K562 (cell line): ENCODE measurements around the gene GIGYF2. TPM values are rescaled to one million over a fixed set of nuclear protein-coding genes. Genes with fewer than 3 reads are reported as not detected.

Experiments used
- CBFB ChIP-seq: sonication (generic); formaldehyde crosslinking; IDR thresholded peaks from 2 replicates; pipeline ENCODE4 v1.4.0; 2020; ENCODE audit warnings: mild to moderate bottlenecking, missing genetic modification reagents
- CBX2 ChIP-seq: fragments of 200-600 bp; sonication (generic); IDR thresholded peaks from one replicate; pipeline ENCODE4 v1.6.1; 2012; ENCODE audit warnings: mild to moderate bottlenecking, low read length, inconsistent platforms; ENCODE audit not compliant: insufficient read depth, poor library complexity, severe bottlenecking
- ELF4 ChIP-seq: fragments of 450-650 bp; formaldehyde crosslinking; IDR thresholded peaks from 2 replicates; pipeline ENCODE4 v1.4.0; 2022; ENCODE audit warnings: missing genetic modification characterization
- EP400 ChIP-seq: fragments of 450-650 bp; IDR thresholded peaks from 2 replicates; pipeline ENCODE4 v1.6.1; 2017; ENCODE audit warnings: antibody characterized with exemption, mild to moderate bottlenecking, moderate library complexity
- HMGN3 ChIP-seq: IDR thresholded peaks from 2 replicates; pipeline ENCODE4 v1.6.1; 2011; ENCODE audit warnings: borderline replicate concordance, low read depth, mild to moderate bottlenecking, mixed read lengths, low read length; ENCODE audit not compliant: insufficient read length; ENCODE audit errors: extremely low read depth
- KHSRP ChIP-seq: fragments of 450-650 bp; IDR thresholded peaks from 2 replicates; pipeline ENCODE4 v1.6.1; 2017
- SREBF1 ChIP-seq: fragments of 150-350 bp; IDR thresholded peaks from 2 replicates; pipeline ENCODE4 v1.6.1; 2014; ENCODE audit warnings: antibody characterized with exemption, low read depth, low read length, borderline replicate concordance
- ZNF408 ChIP-seq: fragments of 250-450 bp; sonication (Bioruptor Pico); IDR thresholded peaks from 2 replicates; pipeline ENCODE4 v1.4.0; 2020; ENCODE audit warnings: low read depth, mild to moderate bottlenecking, moderate library complexity
- polyA plus RNA-seq, 8 experiments: library from polyadenylated mRNA; depleted of rRNA in 4 of 8; stranded (reverse) in 5 of 8; unstranded in 3 of 8; fragments of >200 nt; fragmentation: Nextera tagmentation in 2 of 8; fragmentation: Illumina TruSeq in 1 of 8; extraction: Ambion mirVana in 2 of 8; extraction: Trizol in 1 of 8; gene quantifications; 2 replicates each; pipeline versions ENCODE4 v1.2.1 to v1.2.3, GENCODE V29; 2011 to 2014; ENCODE audit warnings: inconsistent platforms in 1 of 8, missing spikeins in 1 of 8
- total RNA-seq, 7 experiments: library from RNA; depleted of rRNA in 6 of 7; stranded (reverse); fragments of >200 nt in 6 of 7; fragmentation: Illumina TruSeq in 2 of 7; extraction: Trizol in 2 of 7; gene quantifications; 2 replicates each; pipeline versions ENCODE4 v1.2.1 to v1.2.3, GENCODE V29; 2011 to 2021; ENCODE audit warnings: low replicate concordance in 1 of 7
- TF ChIP-seq, protein P1 (sequence below): fragments of 450-650 bp; IDR thresholded peaks from 2 replicates; pipeline ENCODE4 v1.6.1; 2016; ENCODE audit warnings: missing biosample characterization, missing genetic modification characterization
- TF ChIP-seq, protein P2 (sequence below): sonication (generic); formaldehyde crosslinking; IDR thresholded peaks from 2 replicates; pipeline ENCODE4 v1.8.0; 2022; ENCODE audit warnings: mild to moderate bottlenecking, missing genetic modification reagents
- TF ChIP-seq, protein P3 (sequence below): fragments of 150-350 bp; IDR thresholded peaks from 2 replicates; pipeline ENCODE4 v1.6.1; 2014; ENCODE audit warnings: low read depth, mild to moderate bottlenecking, low read length, borderline replicate concordance

GIGYF2 gene
- total and polyA plus RNA-seq, 9 of the 15 experiments (the other 6 are each of a cell fraction or from before 2014, with no cell fraction given): 12.7 to 52.7 (median 34.9) TPM

DNA sequence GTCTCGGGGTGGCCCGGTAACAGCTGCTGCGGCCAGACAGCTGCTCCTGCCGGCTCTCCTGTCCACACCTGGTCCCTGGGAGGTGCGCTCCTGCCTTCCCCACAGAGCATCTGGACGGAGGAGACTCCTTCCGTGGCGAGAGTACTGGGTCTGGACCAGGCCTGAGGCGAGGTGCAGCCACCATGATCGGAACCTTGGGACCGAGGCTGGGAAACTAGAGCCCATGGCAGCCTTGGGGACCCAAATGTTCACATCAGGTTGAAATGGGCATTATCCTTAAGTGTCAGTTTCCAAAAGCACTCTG lies 628 bp downstream of the GIGYF2 start (continued):
- TF ChIP-seq CBX2 (no peak), KHSRP (no peak), SREBF1 (no peak), EP400 (no peak), ZNF408 (CRISPR knock-in tag) (no peak), CBFB (0 out of 2 replicates have a peak, but pooled peaks have one; percentile 56), ELF4 (no peak), HMGN3 (no peak)
- TF ChIP-seq, protein P1, sequence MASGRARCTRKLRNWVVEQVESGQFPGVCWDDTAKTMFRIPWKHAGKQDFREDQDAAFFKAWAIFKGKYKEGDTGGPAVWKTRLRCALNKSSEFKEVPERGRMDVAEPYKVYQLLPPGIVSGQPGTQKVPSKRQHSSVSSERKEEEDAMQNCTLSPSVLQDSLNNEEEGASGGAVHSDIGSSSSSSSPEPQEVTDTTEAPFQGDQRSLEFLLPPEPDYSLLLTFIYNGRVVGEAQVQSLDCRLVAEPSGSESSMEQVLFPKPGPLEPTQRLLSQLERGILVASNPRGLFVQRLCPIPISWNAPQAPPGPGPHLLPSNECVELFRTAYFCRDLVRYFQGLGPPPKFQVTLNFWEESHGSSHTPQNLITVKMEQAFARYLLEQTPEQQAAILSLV: no peak
- TF ChIP-seq, protein P2, sequence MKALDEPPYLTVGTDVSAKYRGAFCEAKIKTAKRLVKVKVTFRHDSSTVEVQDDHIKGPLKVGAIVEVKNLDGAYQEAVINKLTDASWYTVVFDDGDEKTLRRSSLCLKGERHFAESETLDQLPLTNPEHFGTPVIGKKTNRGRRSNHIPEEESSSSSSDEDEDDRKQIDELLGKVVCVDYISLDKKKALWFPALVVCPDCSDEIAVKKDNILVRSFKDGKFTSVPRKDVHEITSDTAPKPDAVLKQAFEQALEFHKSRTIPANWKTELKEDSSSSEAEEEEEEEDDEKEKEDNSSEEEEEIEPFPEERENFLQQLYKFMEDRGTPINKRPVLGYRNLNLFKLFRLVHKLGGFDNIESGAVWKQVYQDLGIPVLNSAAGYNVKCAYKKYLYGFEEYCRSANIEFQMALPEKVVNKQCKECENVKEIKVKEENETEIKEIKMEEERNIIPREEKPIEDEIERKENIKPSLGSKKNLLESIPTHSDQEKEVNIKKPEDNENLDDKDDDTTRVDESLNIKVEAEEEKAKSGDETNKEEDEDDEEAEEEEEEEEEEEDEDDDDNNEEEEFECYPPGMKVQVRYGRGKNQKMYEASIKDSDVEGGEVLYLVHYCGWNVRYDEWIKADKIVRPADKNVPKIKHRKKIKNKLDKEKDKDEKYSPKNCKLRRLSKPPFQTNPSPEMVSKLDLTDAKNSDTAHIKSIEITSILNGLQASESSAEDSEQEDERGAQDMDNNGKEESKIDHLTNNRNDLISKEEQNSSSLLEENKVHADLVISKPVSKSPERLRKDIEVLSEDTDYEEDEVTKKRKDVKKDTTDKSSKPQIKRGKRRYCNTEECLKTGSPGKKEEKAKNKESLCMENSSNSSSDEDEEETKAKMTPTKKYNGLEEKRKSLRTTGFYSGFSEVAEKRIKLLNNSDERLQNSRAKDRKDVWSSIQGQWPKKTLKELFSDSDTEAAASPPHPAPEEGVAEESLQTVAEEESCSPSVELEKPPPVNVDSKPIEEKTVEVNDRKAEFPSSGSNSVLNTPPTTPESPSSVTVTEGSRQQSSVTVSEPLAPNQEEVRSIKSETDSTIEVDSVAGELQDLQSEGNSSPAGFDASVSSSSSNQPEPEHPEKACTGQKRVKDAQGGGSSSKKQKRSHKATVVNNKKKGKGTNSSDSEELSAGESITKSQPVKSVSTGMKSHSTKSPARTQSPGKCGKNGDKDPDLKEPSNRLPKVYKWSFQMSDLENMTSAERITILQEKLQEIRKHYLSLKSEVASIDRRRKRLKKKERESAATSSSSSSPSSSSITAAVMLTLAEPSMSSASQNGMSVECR (CRISPR knock-in tag): peak; percentile 66; the same call in 1 of the 2 replicates
- TF ChIP-seq, protein P3, sequence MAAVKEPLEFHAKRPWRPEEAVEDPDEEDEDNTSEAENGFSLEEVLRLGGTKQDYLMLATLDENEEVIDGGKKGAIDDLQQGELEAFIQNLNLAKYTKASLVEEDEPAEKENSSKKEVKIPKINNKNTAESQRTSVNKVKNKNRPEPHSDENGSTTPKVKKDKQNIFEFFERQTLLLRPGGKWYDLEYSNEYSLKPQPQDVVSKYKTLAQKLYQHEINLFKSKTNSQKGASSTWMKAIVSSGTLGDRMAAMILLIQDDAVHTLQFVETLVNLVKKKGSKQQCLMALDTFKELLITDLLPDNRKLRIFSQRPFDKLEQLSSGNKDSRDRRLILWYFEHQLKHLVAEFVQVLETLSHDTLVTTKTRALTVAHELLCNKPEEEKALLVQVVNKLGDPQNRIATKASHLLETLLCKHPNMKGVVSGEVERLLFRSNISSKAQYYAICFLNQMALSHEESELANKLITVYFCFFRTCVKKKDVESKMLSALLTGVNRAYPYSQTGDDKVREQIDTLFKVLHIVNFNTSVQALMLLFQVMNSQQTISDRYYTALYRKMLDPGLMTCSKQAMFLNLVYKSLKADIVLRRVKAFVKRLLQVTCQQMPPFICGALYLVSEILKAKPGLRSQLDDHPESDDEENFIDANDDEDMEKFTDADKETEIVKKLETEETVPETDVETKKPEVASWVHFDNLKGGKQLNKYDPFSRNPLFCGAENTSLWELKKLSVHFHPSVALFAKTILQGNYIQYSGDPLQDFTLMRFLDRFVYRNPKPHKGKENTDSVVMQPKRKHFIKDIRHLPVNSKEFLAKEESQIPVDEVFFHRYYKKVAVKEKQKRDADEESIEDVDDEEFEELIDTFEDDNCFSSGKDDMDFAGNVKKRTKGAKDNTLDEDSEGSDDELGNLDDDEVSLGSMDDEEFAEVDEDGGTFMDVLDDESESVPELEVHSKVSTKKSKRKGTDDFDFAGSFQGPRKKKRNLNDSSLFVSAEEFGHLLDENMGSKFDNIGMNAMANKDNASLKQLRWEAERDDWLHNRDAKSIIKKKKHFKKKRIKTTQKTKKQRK: no peak
